Measurements from ENCODE around the gene ATP6V1C2.

ATP6V1C2 gene

GRCh38 chr2:10733980-10734379, 12.6 kb downstream of the ATP6V1C2 start:
- no peak for DNase-seq

GRCh38 chr2:10738192-10738591, 16.8 kb downstream of the ATP6V1C2 start:
- DNase-seq = no peak

- no peak for DNase-seq
These were observed 18.8 kb downstream of the ATP6V1C2 start for GRCh38 chr2:10740226-10740625.

GRCh38 chr2:10741139-10741538, 19.7 kb downstream of the ATP6V1C2 start:
- no peak for DNase-seq

- DNase-seq = no peak
These were observed 21.2 kb downstream of the ATP6V1C2 start for GRCh38 chr2:10742666-10743065.

- DNase-seq = no peak
These were observed 29.2 kb downstream of the ATP6V1C2 start for GRCh38 chr2:10750610-10751009.

GRCh38 chr2:10752236-10752635, 30.8 kb downstream of the ATP6V1C2 start:
- DNase-seq = no peak

GRCh38 chr2:10753156-10753555, 31.7 kb downstream of the ATP6V1C2 start:
- no peak for DNase-seq

GRCh38 chr2:10753876-10754275, 32.4 kb downstream of the ATP6V1C2 start:
- no peak for DNase-seq

GRCh38 chr2:10755621-10756020, 34.2 kb downstream of the ATP6V1C2 start:
- DNase-seq = no peak

GRCh38 chr2:10757814-10758286, 36.4 kb downstream of the ATP6V1C2 start:
- no peak for DNase-seq

GRCh38 chr2:10759151-10759714, 37.8 kb downstream of the ATP6V1C2 start:
- no peak for DNase-seq

GRCh38 chr2:10760794-10761504, 39.5 kb downstream of the ATP6V1C2 start:
- DNase-seq = no peak

GRCh38 chr2:10761591-10761990, 40.2 kb downstream of the ATP6V1C2 start:
- no peak for DNase-seq

GRCh38 chr2:10762651-10763460, 41.4 kb downstream of the ATP6V1C2 start:
- DNase-seq = no peak

- DNase-seq = no peak
These were observed 42.0 kb downstream of the ATP6V1C2 start for GRCh38 chr2:10763461-10763800.

- DNase-seq = no peak
These were observed 42.8 kb downstream of the ATP6V1C2 start for GRCh38 chr2:10764096-10764785.

GRCh38 chr2:10764896-10765295, 43.5 kb downstream of the ATP6V1C2 start:
- no peak for DNase-seq

GRCh38 chr2:10765461-10765860, 44.0 kb downstream of the ATP6V1C2 start:
- DNase-seq = no peak

GRCh38 chr2:10765914-10766313, 44.5 kb downstream of the ATP6V1C2 start:
- no peak for DNase-seq

- DNase-seq = no peak
These were observed 46.7 kb downstream of the ATP6V1C2 start for GRCh38 chr2:10768063-10768507.

GRCh38 chr2:10770956-10771750, 49.7 kb downstream of the ATP6V1C2 start:
- no peak for DNase-seq

Measured in NCI-H1048 (cell line).